H1 (cell line): ENCODE measurements around the gene TBCD. TPM values are rescaled to one million over a fixed set of nuclear protein-coding genes. Genes with fewer than 3 reads are reported as not detected.

Source experiments
- CTCF ChIA-PET: fragments of 300-600 bp; sonication (Branson Sonifier 250); formaldehyde crosslinking; loops from one replicate; lab custom pipeline; 2021; ENCODE audit not compliant: partially characterized antibody; lab: Charles Lee
- POLR2A ChIA-PET: fragments of 300-600 bp; sonication (Branson Sonifier 250); formaldehyde crosslinking; loops from one replicate; lab custom pipeline; 2021; ENCODE audit warnings: inconsistent platforms; ENCODE audit not compliant: partially characterized antibody; lab: Charles Lee
- DNase-seq, 2 experiments: peaks; one replicate each; pipeline versions ENCODE4 v3.0.0 to v3.0.0-alpha.2; 2010 to 2022; ENCODE audit warnings: low spot score in 2 of 2, low read depth in 1 of 2, mixed read lengths in 1 of 2
- FAIRE-seq: peaks from 2 replicates; lab custom pipeline; 2011; peaks lifted over from hg19 to GRCh38; lab: Jason Lieb, UNC
- H2AFZ ChIP-seq: 2 replicates; pipeline ENCODE4 v1.8.1; 2012; ENCODE audit warnings: low read length, inconsistent platforms
- H2AK5ac ChIP-seq: 2 replicates; pipeline ENCODE4 v1.6.1; 2013; ENCODE audit warnings: low read depth, low read length
- H2BK120ac ChIP-seq: replicated peaks from 2 replicates; pipeline ENCODE3; 2013; ENCODE audit warnings: low read depth, low read length, inconsistent platforms
- H2BK12ac ChIP-seq: 2 replicates; pipeline ENCODE4 v1.6.1; 2013; ENCODE audit warnings: low read depth, low read length
- H2BK15ac ChIP-seq: 2 replicates; pipeline ENCODE4 v1.6.1; 2013; ENCODE audit warnings: low read length
- H2BK20ac ChIP-seq: 2 replicates; pipeline ENCODE4 v1.6.1; 2013; ENCODE audit warnings: low read length
- H2BK5ac ChIP-seq: 2 replicates; pipeline ENCODE4 v1.6.1; 2013; ENCODE audit warnings: low read depth, low read length
- H3K14ac ChIP-seq: 2 replicates; pipeline ENCODE4 v1.6.1; 2013; ENCODE audit warnings: inconsistent platforms; ENCODE audit not compliant: insufficient read length
- H3K18ac ChIP-seq: 2 replicates; pipeline ENCODE4 v1.6.1; 2013; ENCODE audit warnings: low read length; ENCODE audit errors: extremely low read depth
- H3K23ac ChIP-seq: 2 replicates; pipeline ENCODE4 v1.6.1; 2013; ENCODE audit warnings: inconsistent platforms; ENCODE audit not compliant: insufficient read length
- H3K23me2 ChIP-seq: 2 replicates; pipeline ENCODE4 v1.6.1; 2013; ENCODE audit warnings: low read depth, low read length
- H3K27ac ChIP-seq: 2 replicates; pipeline ENCODE4 v1.6.1; 2011; ENCODE audit warnings: low read depth, low read length, inconsistent platforms
- H3K27me3 ChIP-seq, 4 experiments: replicated peaks in 1 of 4; 1 replicate in 1 of 4; 2 replicates in 3 of 4; pipeline versions ENCODE4 v1.6.1 to v1.8.1; 2011 to 2013; ENCODE audit warnings: low read length in 3 of 4, mild to moderate bottlenecking in 3 of 4, inconsistent platforms in 2 of 4, mixed read lengths in 2 of 4, moderate library complexity in 1 of 4; ENCODE audit not compliant: control insufficient read depth in 3 of 4, insufficient read depth in 3 of 4; ENCODE audit errors: extremely low read depth in 1 of 4
- H3K36me3 ChIP-seq, 4 experiments: 2 replicates each; pipeline versions ENCODE4 v1.6.1 to v1.8.1; 2011 to 2013; ENCODE audit warnings: mild to moderate bottlenecking in 4 of 4, low read length in 3 of 4, moderate library complexity in 2 of 4, control low read depth in 1 of 4, inconsistent platforms in 1 of 4; ENCODE audit not compliant: insufficient read depth in 4 of 4, control insufficient read depth in 2 of 4
- H3K4ac ChIP-seq: replicated peaks from 2 replicates; pipeline ENCODE3; 2013; ENCODE audit warnings: low read length, low read depth, mixed read lengths, inconsistent platforms; ENCODE audit not compliant: insufficient read length
- H3K4me1 ChIP-seq, 4 experiments: replicated peaks in 1 of 4; 1 replicate in 1 of 4; 2 replicates in 3 of 4; pipeline versions ENCODE4 v1.6.1 to v1.8.1; 2011 to 2013; ENCODE audit warnings: low read length in 3 of 4, inconsistent platforms in 2 of 4, mixed read lengths in 1 of 4; ENCODE audit not compliant: insufficient read depth in 4 of 4, control insufficient read depth in 3 of 4
- H3K4me2 ChIP-seq, 2 experiments: 2 replicates each; pipeline versions ENCODE4 v1.6.1 to v1.8.1; 2011 to 2013; ENCODE audit warnings: low read depth in 2 of 2, low read length in 2 of 2, control low read depth in 1 of 2, inconsistent platforms in 1 of 2, mild to moderate bottlenecking in 1 of 2; ENCODE audit not compliant: insufficient read depth in 1 of 2
- H3K4me3 ChIP-seq, 4 experiments: fragments of 200-600, 300-600 bp in 1 of 4; sonication (generic), shearing (Covaris generic), sonication (Bioruptor Twin) in 1 of 4; 2 replicates each; pipeline versions ENCODE4 v1.5.1 to v1.8.1; 2011 to 2016; ENCODE audit warnings: low read length in 4 of 4, low read depth in 3 of 4, control low read depth in 2 of 4, inconsistent platforms in 2 of 4, mild to moderate bottlenecking in 2 of 4, mixed read lengths in 1 of 4, moderate library complexity in 1 of 4; ENCODE audit not compliant: insufficient read depth in 2 of 4; ENCODE audit errors: extremely low read depth in 1 of 4
- H3K56ac ChIP-seq: replicated peaks from 2 replicates; pipeline ENCODE3; 2013; ENCODE audit warnings: low read depth, mild to moderate bottlenecking, mixed read lengths, low read length, inconsistent platforms; ENCODE audit not compliant: insufficient read length
- H3K79me1 ChIP-seq: 2 replicates; pipeline ENCODE4 v1.6.1; 2013; ENCODE audit warnings: low read depth, low read length, control low read depth
- H3K79me2 ChIP-seq, 2 experiments: 2 replicates each; pipeline versions ENCODE4 v1.6.1 to v1.8.1; 2012 to 2013; ENCODE audit warnings: low read length in 2 of 2, mild to moderate bottlenecking in 2 of 2, inconsistent platforms in 1 of 2; ENCODE audit not compliant: insufficient read depth in 2 of 2, control insufficient read depth in 1 of 2
- H3K9ac ChIP-seq, 4 experiments: replicated peaks in 1 of 4; 1 replicate in 1 of 4; 2 replicates in 3 of 4; pipeline versions ENCODE4 v1.6.1 to v1.8.1; 2011 to 2013; ENCODE audit warnings: low read depth in 3 of 4, low read length in 3 of 4, control low read depth in 2 of 4, mild to moderate bottlenecking in 2 of 4, moderate library complexity in 2 of 4, inconsistent platforms in 1 of 4; ENCODE audit errors: extremely low read depth in 1 of 4
- H3K9me3 ChIP-seq, 2 experiments: 2 replicates each; pipeline versions ENCODE4 v1.6.1 to v1.8.1; 2012 to 2013; ENCODE audit warnings: mild to moderate bottlenecking in 2 of 2, moderate library complexity in 2 of 2, control low read depth in 1 of 2, inconsistent platforms in 1 of 2, low read depth in 1 of 2, low read length in 1 of 2, mixed read lengths in 1 of 2; ENCODE audit not compliant: insufficient read depth in 2 of 2
- H4K20me1 ChIP-seq, 2 experiments: replicated peaks in 1 of 2; 2 replicates each; pipeline versions ENCODE3 to v1.8.1; 2011 to 2013; ENCODE audit warnings: inconsistent platforms in 2 of 2, low read length in 2 of 2, mild to moderate bottlenecking in 1 of 2; ENCODE audit not compliant: insufficient read depth in 2 of 2, control insufficient read depth in 1 of 2
- H4K5ac ChIP-seq: 2 replicates; pipeline ENCODE4 v1.6.1; 2013; ENCODE audit warnings: low read length, low read depth, mixed read lengths, inconsistent platforms; ENCODE audit not compliant: insufficient read length
- H4K8ac ChIP-seq: 2 replicates; pipeline ENCODE4 v1.8.0; 2013; ENCODE audit warnings: mild to moderate bottlenecking, moderate library complexity, low read length, inconsistent platforms; ENCODE audit not compliant: insufficient read depth; ENCODE audit errors: extremely low read depth
- H4K91ac ChIP-seq: replicated peaks from 2 replicates; pipeline ENCODE3; 2013; ENCODE audit warnings: low read length, mixed read lengths, inconsistent platforms; ENCODE audit not compliant: insufficient read length
- CBX5 ChIP-seq: fragments of 300-800, 300-1000 bp; sonication (generic); IDR thresholded peaks from 2 replicates; pipeline ENCODE4 v1.7.1; 2016; ENCODE audit warnings: antibody characterized with exemption, low read length, low read depth
- RXRA ChIP-seq: IDR thresholded peaks from 2 replicates; pipeline ENCODE4 v1.6.1; 2011; ENCODE audit warnings: low read depth, mild to moderate bottlenecking, low read length, moderate library complexity; ENCODE audit not compliant: insufficient read depth
- WGBS, 2 experiments: shearing (Covaris generic) in 1 of 2; methylation state at CpG; one replicate each; pipeline versions ENCODE4 v1.1.6 to v1.1.7; 2013 to 2015; ENCODE audit warnings: low lambda C conversion rate in 2 of 2, mixed read lengths in 2 of 2, inconsistent platforms in 1 of 2, low coverage in 1 of 2, missing lambda C conversion rate in 1 of 2; ENCODE audit not compliant: insufficient replicate concordance in 2 of 2, insufficient coverage in 1 of 2, insufficient read length in 1 of 2; ENCODE audit errors: extremely low coverage in 1 of 2, missing lambda C conversion rate in 1 of 2; 5-methylcytosine and 5-hydroxymethylcytosine counted together
- polyA plus RNA-seq, 7 experiments: library from polyadenylated mRNA; depleted of rRNA in 3 of 7; stranded (reverse) in 5 of 7; unstranded in 2 of 7; fragments of >200 nt in 5 of 7; fragments of 200-250 nt in 2 of 7; gene quantifications; 1 replicate in 5 of 7; 2 replicates in 1 of 7; 4 replicates in 1 of 7; pipeline versions ENCODE4 v1.2.1 to v1.2.3, GENCODE V29; 2011 to 2013; ENCODE audit warnings: missing spikeins in 2 of 7, mixed read lengths in 2 of 7
- total RNA-seq: library from RNA; stranded (reverse); fragmentation: NEBNext Ultra II Directional; extraction: Animal tissue kit (Norgen Biotek cat#: 25700); gene quantifications from 2 replicates; pipeline ENCODE4 v1.2.1, GENCODE V29; 2021
- TF ChIP-seq, protein P1 (sequence below): IDR thresholded peaks from 2 replicates; pipeline ENCODE4 v1.6.1; 2012; ENCODE audit warnings: inconsistent platforms
- TF ChIP-seq, protein P2 (sequence below), 3 experiments: IDR thresholded peaks; 1 replicate in 2 of 3; 2 replicates in 1 of 3; pipeline versions ENCODE4 v1.5.1 to v1.6.1; 2011; ENCODE audit warnings: low read length in 3 of 3, mild to moderate bottlenecking in 3 of 3, inconsistent platforms in 2 of 3, low read depth in 1 of 3, moderate library complexity in 1 of 3; ENCODE audit not compliant: insufficient read depth in 1 of 3; ENCODE audit errors: control extremely low read depth in 1 of 3

Gene TBCD
- total and polyA plus RNA-seq, 2 of the 8 experiments (the other 6 are each of a cell fraction or from before 2014, with no cell fraction given) = 118 to 162 TPM

DNA sequence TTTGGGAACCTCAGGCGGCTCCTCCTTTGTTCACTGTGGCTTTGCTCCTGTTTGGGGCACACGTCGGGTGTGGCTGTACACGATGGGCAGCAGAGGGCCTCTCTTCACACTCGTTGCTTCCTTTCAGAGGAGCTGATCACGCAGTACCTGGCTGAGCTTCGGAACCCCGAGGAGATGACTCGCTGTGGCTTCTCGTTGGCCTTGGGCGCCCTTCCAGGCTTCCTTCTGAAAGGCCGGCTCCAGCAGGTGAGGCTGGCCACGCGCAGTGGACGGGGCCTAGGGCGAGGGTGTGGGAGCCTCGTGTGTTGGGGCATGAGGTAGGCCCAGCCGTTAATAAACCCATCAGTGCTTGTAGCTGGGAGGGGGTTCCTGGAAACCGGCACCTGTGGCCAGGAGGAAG, 172.9 kb downstream of the TBCD start:
- Histone ChIP-seq H3K4me1 (no peaks in the 10 kb centered on the region), H3K14ac (no peak overlapping the region), H3K79me2 (no peaks in the 10 kb centered on the region), H3K56ac (no peak overlapping the region), H4K8ac (no peak overlapping the region), H2BK5ac (no peak overlapping the region), H3K23ac (no peak overlapping the region), H3K36me3 (peaks cover 11 to 40% (median 30%) of the 10 kb centered on the region in 4 experiments; a peak in 6 of 8 replicates), H2BK15ac (no peak overlapping the region), H4K20me1 (peaks cover 0 to 3% of the 10 kb centered on the region in 2 experiments), H2BK120ac (no peak overlapping the region), H2BK12ac (no peak overlapping the region), H2BK20ac (no peak overlapping the region), H2AFZ (no peak overlapping the region), H3K27me3 (no peaks in the 10 kb centered on the region), H3K4me2 (no peak overlapping the region), H3K18ac (no peak overlapping the region), H4K91ac (no peak overlapping the region), H3K4me3 (no peak overlapping the region), H3K79me1 (no peaks in the 10 kb centered on the region; the same call in 1 of the 2 replicates), H2AK5ac (no peak overlapping the region), H3K23me2 (no peaks in the 10 kb centered on the region), H3K27ac (no peak overlapping the region), H3K9me3 (no peaks in the 10 kb centered on the region), H3K4ac (no peak overlapping the region), H3K9ac (no peak overlapping the region), H4K5ac (no peak overlapping the region)
- TF ChIP-seq, protein P1, sequence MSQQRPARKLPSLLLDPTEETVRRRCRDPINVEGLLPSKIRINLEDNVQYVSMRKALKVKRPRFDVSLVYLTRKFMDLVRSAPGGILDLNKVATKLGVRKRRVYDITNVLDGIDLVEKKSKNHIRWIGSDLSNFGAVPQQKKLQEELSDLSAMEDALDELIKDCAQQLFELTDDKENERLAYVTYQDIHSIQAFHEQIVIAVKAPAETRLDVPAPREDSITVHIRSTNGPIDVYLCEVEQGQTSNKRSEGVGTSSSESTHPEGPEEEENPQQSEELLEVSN = no peak
- TF ChIP-seq CBX5 = no peak
- no peak for TF ChIP-seq RXRA
- TF ChIP-seq, protein P2, sequence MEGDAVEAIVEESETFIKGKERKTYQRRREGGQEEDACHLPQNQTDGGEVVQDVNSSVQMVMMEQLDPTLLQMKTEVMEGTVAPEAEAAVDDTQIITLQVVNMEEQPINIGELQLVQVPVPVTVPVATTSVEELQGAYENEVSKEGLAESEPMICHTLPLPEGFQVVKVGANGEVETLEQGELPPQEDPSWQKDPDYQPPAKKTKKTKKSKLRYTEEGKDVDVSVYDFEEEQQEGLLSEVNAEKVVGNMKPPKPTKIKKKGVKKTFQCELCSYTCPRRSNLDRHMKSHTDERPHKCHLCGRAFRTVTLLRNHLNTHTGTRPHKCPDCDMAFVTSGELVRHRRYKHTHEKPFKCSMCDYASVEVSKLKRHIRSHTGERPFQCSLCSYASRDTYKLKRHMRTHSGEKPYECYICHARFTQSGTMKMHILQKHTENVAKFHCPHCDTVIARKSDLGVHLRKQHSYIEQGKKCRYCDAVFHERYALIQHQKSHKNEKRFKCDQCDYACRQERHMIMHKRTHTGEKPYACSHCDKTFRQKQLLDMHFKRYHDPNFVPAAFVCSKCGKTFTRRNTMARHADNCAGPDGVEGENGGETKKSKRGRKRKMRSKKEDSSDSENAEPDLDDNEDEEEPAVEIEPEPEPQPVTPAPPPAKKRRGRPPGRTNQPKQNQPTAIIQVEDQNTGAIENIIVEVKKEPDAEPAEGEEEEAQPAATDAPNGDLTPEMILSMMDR (IDR thresholded peaks at IDR 0.05; ENCODE audit: control extremely low read depth in 1 of 3, insufficient read depth in 1 of 3, low read depth in 1 of 3, low read length in 3 of 3) = 0 out of 4 replicates have a peak, but pooled peaks of 1 of the 3 experiments have one; percentile 1
- WGBS, 2 experiments = 94% methylated on average over 19 of the region's 19 CpGs; no CpG with 5 or more reads in 1 of the 2 experiments
- POLR2A ChIA-PET = no interaction called here
- FAIRE-seq (no peak), DNase-seq (no peak)
- CTCF ChIA-PET = interaction anchor here (0.8 to 3.9 kb wide), 7 partner anchors 9 to 144 kb away, joined by 3 to 16 read pairs (median 4); partner anchors contain the start of gene ZNF750
